ENCODE results near the gene FREM2.

The FREM2 gene

DNA sequence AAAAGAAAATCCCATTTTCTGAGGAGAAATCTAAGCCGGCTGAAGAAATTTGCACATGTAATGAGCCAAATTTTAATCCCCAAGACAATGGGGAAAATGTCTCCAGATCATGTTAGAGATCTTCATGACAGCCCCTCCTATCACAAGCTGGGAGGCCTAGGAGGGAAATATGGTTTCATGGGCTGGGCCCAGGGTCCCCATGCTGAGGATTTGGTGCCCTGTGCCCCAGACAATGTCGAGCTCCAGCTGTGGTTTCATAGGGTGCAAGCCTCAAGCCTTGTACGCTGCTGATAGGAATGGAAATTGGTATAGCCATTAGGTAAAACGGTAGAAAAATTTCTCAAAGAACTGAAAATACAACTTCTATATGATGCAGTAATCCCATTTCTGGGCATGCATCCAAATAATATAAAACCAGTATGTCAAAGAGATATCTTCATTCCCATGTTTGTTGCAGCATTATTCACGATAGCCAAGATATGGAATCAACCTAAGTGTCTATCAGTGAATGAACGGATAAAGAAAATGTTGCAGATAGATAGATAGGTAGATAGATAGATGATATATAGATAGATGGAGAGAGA, 19.3 kb upstream of the FREM2 start:
- H3K27ac ChIP-seq (ENCODE audit: low read depth, low read length): no peak overlapping the region
- no peak overlapping the region for H3K4me3 ChIP-seq (ENCODE audit: low read depth in 1 of 2, low read length in 2 of 2)
- H3K9me3 ChIP-seq (ENCODE audit: low read length): no peaks in the 10 kb centered on the region
- no peaks in the 10 kb centered on the region for H3K36me3 ChIP-seq (ENCODE audit: insufficient read depth, low read length)
- H3K27me3 ChIP-seq (ENCODE audit: control insufficient read depth in 1 of 2, insufficient read depth in 2 of 2, low read length in 2 of 2): no peaks in the 10 kb centered on the region
- no peak overlapping the region for H3K9ac ChIP-seq (ENCODE audit: low read length)
- peaks cover 5% of the 10 kb centered on the region for H3K4me1 ChIP-seq (ENCODE audit: insufficient read depth, low read length)

GRCh38 chr13:38669234-38669964, 17.5 kb upstream of the FREM2 start:
- no peaks in the 10 kb centered on the region for H3K27me3 ChIP-seq (ENCODE audit: control insufficient read depth in 1 of 2, insufficient read depth in 2 of 2, low read length in 2 of 2)
- H3K9me3 ChIP-seq (ENCODE audit: low read length): no peaks in the 10 kb centered on the region
- H3K4me1 ChIP-seq (ENCODE audit: insufficient read depth, low read length): peaks cover 5% of the 10 kb centered on the region
- H3K4me3 ChIP-seq (ENCODE audit: low read depth in 1 of 2, low read length in 2 of 2): no peak overlapping the region
- no peak overlapping the region for H3K27ac ChIP-seq (ENCODE audit: low read depth, low read length)
- H3K9ac ChIP-seq (ENCODE audit: low read length): no peak overlapping the region
- no peaks in the 10 kb centered on the region for H3K36me3 ChIP-seq (ENCODE audit: insufficient read depth, low read length)

DNA sequence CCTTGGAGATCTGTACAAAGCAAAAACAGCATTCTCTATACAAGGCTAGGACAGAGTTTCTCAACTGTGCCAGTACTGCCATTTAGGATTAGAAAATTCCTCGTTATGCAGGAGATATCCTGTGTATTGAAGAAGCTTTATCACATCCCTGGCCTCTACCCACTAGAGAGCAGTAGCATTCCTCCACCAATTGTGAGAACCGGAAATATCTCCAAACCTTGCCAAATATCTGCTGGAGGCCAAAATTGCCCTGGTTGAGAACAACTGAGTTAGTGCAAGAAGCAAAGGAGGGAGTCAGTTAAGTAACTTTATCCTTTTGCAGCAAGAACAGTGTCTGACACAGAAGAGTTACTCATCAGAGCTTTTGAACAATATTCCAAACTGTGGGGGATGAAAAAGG, 16.2 kb upstream of the FREM2 start:
- H3K4me1 ChIP-seq (ENCODE audit: insufficient read depth, low read length): peaks cover 5% of the 10 kb centered on the region

DNA sequence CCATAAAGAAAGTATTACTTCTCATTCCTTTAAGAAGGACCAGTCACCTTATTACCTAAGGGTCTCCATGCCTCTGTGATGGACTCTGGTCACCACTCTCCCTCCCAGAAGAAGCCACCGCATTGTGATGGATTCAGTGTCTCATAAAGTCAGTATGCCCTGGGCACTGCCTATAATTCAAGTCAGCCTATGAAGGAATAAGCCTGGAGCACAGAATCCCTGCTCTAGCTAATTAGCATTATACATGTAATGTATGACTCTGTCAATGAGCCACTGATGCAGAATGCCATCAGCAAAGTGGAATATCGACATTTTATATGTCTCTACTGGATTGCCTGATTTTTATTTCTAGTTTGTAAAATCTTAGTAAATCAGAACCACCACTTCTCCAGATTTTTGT, 14.9 kb upstream of the FREM2 start:
- no peaks in the 10 kb centered on the region for H3K27me3 ChIP-seq (ENCODE audit: control insufficient read depth in 1 of 2, insufficient read depth in 2 of 2, low read length in 2 of 2)
- H3K27ac ChIP-seq (ENCODE audit: low read depth, low read length): no peak overlapping the region
- H3K4me3 ChIP-seq (ENCODE audit: low read depth in 1 of 2, low read length in 2 of 2): no peak overlapping the region
- H3K36me3 ChIP-seq (ENCODE audit: insufficient read depth, low read length): no peaks in the 10 kb centered on the region
- H3K4me1 ChIP-seq (ENCODE audit: insufficient read depth, low read length): peaks cover 5% of the 10 kb centered on the region
- H3K9ac ChIP-seq (ENCODE audit: low read length): no peak overlapping the region
- no peaks in the 10 kb centered on the region for H3K9me3 ChIP-seq (ENCODE audit: low read length)

More for the DNA sequence above, 16.2 kb upstream of the FREM2 start:
- H3K9me3 ChIP-seq (ENCODE audit: low read length): no peaks in the 10 kb centered on the region
- H3K4me3 ChIP-seq (ENCODE audit: low read depth in 1 of 2, low read length in 2 of 2): no peak overlapping the region
- H3K36me3 ChIP-seq (ENCODE audit: insufficient read depth, low read length): no peaks in the 10 kb centered on the region
- H3K27ac ChIP-seq (ENCODE audit: low read depth, low read length): no peak overlapping the region
- H3K9ac ChIP-seq (ENCODE audit: low read length): no peak overlapping the region
- H3K27me3 ChIP-seq (ENCODE audit: control insufficient read depth in 1 of 2, insufficient read depth in 2 of 2, low read length in 2 of 2): no peaks in the 10 kb centered on the region

GRCh38 chr13:38674208-38674607, 12.7 kb upstream of the FREM2 start:
- Histone ChIP-seq H3K27ac (ENCODE audit: low read depth, low read length) (no peak overlapping the region), H3K4me1 (ENCODE audit: insufficient read depth, low read length) (peaks cover 5% of the 10 kb centered on the region), H3K36me3 (ENCODE audit: insufficient read depth, low read length) (no peaks in the 10 kb centered on the region), H3K27me3 (ENCODE audit: control insufficient read depth in 1 of 2, insufficient read depth in 2 of 2, low read length in 2 of 2) (peaks cover 0 to 4% of the 10 kb centered on the region in 2 donors), H3K9me3 (ENCODE audit: low read length) (no peaks in the 10 kb centered on the region), H3K9ac (ENCODE audit: low read length) (no peak overlapping the region), H3K4me3 (ENCODE audit: low read depth in 1 of 2, low read length in 2 of 2) (no peak overlapping the region)

- Histone ChIP-seq H3K27ac (ENCODE audit: low read depth, low read length) (no peak overlapping the region), H3K4me1 (ENCODE audit: insufficient read depth, low read length) (no peaks in the 10 kb centered on the region), H3K36me3 (ENCODE audit: insufficient read depth, low read length) (no peaks in the 10 kb centered on the region), H3K27me3 (ENCODE audit: control insufficient read depth in 1 of 2, insufficient read depth in 2 of 2, low read length in 2 of 2) (peaks cover 0 to 4% of the 10 kb centered on the region in 2 donors), H3K9ac (ENCODE audit: low read length) (no peak overlapping the region), H3K9me3 (ENCODE audit: low read length) (no peaks in the 10 kb centered on the region), H3K4me3 (ENCODE audit: low read depth in 1 of 2, low read length in 2 of 2) (no peak overlapping the region)
Observed at GRCh38 chr13:38680912-38681311, 6.0 kb upstream of the FREM2 start.

DNA sequence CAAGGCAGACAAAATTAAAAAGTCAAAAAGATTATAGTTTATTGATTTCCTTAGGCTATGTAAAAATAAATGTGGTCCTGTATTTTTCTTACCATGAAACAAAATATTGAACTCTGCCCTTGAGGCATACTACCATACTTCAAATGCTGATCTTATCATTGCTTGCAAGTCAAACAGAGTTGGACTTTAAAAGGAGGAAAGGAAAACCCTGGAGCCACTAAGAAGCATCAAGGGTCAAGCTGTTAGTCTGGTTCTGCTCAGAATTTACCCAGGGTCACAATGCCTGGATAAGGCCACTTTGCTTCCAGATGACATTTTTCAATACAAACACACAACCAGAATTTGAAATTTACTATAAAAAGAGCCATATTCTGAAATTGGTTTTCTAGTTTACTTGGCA, 2.2 kb upstream of the FREM2 start:
- Histone ChIP-seq H3K36me3 (ENCODE audit: insufficient read depth, low read length) (no peaks in the 10 kb centered on the region), H3K4me3 (ENCODE audit: low read depth in 1 of 2, low read length in 2 of 2) (no peak overlapping the region), H3K27ac (ENCODE audit: low read depth, low read length) (no peak overlapping the region), H3K9me3 (ENCODE audit: low read length) (no peaks in the 10 kb centered on the region), H3K9ac (ENCODE audit: low read length) (no peak overlapping the region), H3K27me3 (ENCODE audit: control insufficient read depth in 1 of 2, insufficient read depth in 2 of 2, low read length in 2 of 2) (no peaks in the 10 kb centered on the region), H3K4me1 (ENCODE audit: insufficient read depth, low read length) (no peaks in the 10 kb centered on the region)

GRCh38 chr13:38685431-38685830, 1.4 kb upstream of the FREM2 start:
- H3K9ac ChIP-seq (ENCODE audit: low read length): no peak overlapping the region
- H3K9me3 ChIP-seq (ENCODE audit: low read length): no peaks in the 10 kb centered on the region
- H3K27me3 ChIP-seq (ENCODE audit: control insufficient read depth in 1 of 2, insufficient read depth in 2 of 2, low read length in 2 of 2): no peaks in the 10 kb centered on the region
- no peak overlapping the region for H3K27ac ChIP-seq (ENCODE audit: low read depth, low read length)
- H3K4me1 ChIP-seq (ENCODE audit: insufficient read depth, low read length): no peaks in the 10 kb centered on the region
- no peaks in the 10 kb centered on the region for H3K36me3 ChIP-seq (ENCODE audit: insufficient read depth, low read length)
- no peak overlapping the region for H3K4me3 ChIP-seq (ENCODE audit: low read depth in 1 of 2, low read length in 2 of 2)

GRCh38 chr13:38685974-38686576, 802 bp upstream of the FREM2 start:
- Histone ChIP-seq H3K9me3 (ENCODE audit: low read length) (no peaks in the 10 kb centered on the region), H3K27me3 (ENCODE audit: control insufficient read depth in 1 of 2, insufficient read depth in 2 of 2, low read length in 2 of 2) (no peaks in the 10 kb centered on the region), H3K36me3 (ENCODE audit: insufficient read depth, low read length) (no peaks in the 10 kb centered on the region), H3K9ac (ENCODE audit: low read length) (peak overlapping the region; percentile 19), H3K4me1 (ENCODE audit: insufficient read depth, low read length) (no peaks in the 10 kb centered on the region), H3K27ac (ENCODE audit: low read depth, low read length) (no peak overlapping the region), H3K4me3 (ENCODE audit: low read depth in 1 of 2, low read length in 2 of 2) (peak overlapping the region; percentile 56 to 58)

DNA sequence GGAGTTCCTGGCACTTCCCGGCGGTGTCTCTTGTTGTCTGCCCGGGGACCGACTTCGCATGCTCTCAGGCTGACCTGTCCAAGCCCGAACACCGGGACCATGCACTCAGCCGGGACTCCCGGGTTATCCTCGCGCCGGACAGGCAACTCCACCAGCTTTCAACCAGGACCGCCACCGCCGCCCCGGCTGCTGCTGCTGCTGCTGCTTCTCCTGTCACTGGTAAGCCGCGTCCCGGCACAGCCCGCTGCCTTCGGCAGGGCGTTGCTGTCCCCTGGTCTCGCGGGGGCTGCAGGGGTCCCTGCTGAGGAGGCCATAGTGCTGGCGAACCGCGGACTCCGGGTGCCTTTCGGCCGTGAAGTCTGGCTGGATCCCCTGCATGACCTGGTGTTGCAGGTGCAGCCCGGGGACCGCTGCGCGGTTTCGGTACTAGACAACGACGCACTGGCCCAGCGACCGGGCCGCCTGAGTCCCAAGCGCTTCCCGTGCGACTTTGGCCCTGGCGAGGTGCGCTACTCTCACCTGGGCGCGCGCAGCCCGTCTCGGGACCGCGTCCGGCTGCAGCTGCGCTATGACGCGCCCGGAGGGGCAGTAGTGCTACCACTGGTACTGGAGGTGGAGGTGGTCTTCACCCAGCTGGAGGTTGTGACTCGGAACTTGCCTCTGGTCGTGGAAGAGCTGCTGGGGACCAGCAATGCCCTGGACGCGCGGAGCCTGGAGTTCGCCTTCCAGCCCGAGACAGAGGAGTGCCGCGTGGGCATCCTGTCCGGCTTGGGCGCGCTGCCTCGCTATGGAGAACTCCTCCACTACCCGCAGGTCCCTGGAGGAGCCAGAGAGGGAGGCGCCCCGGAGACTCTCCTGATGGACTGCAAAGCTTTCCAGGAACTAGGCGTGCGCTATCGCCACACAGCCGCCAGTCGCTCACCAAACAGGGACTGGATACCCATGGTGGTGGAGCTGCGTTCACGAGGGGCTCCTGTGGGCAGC, 661 bp downstream of the FREM2 start:
- Histone ChIP-seq H3K27ac (ENCODE audit: low read depth, low read length) (no peak overlapping the region), H3K9ac (ENCODE audit: low read length) (no peak overlapping the region), H3K4me1 (ENCODE audit: insufficient read depth, low read length) (no peaks in the 10 kb centered on the region), H3K4me3 (ENCODE audit: low read depth in 1 of 2, low read length in 2 of 2) (peak overlapping the region; percentile 56 to 58), H3K27me3 (ENCODE audit: control insufficient read depth in 1 of 2, insufficient read depth in 2 of 2, low read length in 2 of 2) (no peaks in the 10 kb centered on the region), H3K9me3 (ENCODE audit: low read length) (no peaks in the 10 kb centered on the region), H3K36me3 (ENCODE audit: insufficient read depth, low read length) (no peaks in the 10 kb centered on the region)

DNA sequence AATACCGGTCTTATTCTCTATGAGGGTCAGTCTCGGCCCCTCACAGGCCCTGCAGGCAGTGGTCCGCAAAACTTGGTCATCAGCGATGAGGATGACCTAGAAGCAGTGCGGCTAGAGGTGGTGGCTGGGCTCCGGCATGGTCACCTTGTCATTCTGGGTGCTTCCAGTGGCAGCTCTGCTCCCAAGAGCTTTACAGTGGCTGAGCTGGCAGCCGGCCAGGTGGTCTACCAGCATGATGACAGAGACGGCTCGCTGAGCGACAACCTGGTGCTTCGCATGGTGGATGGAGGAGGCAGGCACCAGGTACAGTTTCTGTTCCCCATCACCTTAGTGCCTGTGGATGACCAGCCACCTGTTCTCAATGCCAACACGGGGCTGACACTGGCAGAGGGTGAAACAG, 1.8 kb downstream of the FREM2 start:
- Histone ChIP-seq H3K4me3 (ENCODE audit: low read depth in 1 of 2, low read length in 2 of 2) (no peak overlapping the region), H3K27ac (ENCODE audit: low read depth, low read length) (no peak overlapping the region), H3K36me3 (ENCODE audit: insufficient read depth, low read length) (no peaks in the 10 kb centered on the region), H3K9me3 (ENCODE audit: low read length) (no peaks in the 10 kb centered on the region), H3K9ac (ENCODE audit: low read length) (no peak overlapping the region), H3K27me3 (ENCODE audit: control insufficient read depth in 1 of 2, insufficient read depth in 2 of 2, low read length in 2 of 2) (no peaks in the 10 kb centered on the region), H3K4me1 (ENCODE audit: insufficient read depth, low read length) (no peaks in the 10 kb centered on the region)

Measured in muscle layer of colon (tissue), 2 donors.